Renal cortical epithelial cell (primary cell): ENCODE measurements around the gene TMPO. TPM values are rescaled to one million over a fixed set of nuclear protein-coding genes. Genes with fewer than 3 reads are reported as not detected.
"Not testable (repeated sequence)": the region's sequence is repeated elsewhere in the genome, so short reads cannot be mapped to it uniquely, and the experiment has no call there.

ENCODE experiments used
- DNase-seq: peaks from one replicate; pipeline ENCODE4 v3.0.0-alpha.2; 2011; ENCODE audit warnings: low read depth
- total RNA-seq: library from RNA; depleted of rRNA; stranded (reverse); fragments of >200 nt; gene quantifications from 2 replicates; pipeline ENCODE4 v1.2.3, GENCODE V29; 2014

Gene TMPO, protein sequence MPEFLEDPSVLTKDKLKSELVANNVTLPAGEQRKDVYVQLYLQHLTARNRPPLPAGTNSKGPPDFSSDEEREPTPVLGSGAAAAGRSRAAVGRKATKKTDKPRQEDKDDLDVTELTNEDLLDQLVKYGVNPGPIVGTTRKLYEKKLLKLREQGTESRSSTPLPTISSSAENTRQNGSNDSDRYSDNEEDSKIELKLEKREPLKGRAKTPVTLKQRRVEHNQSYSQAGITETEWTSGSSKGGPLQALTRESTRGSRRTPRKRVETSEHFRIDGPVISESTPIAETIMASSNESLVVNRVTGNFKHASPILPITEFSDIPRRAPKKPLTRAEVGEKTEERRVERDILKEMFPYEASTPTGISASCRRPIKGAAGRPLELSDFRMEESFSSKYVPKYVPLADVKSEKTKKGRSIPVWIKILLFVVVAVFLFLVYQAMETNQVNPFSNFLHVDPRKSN
- 68.8 and 156 TPM in 2 replicates for total RNA-seq

DNA sequence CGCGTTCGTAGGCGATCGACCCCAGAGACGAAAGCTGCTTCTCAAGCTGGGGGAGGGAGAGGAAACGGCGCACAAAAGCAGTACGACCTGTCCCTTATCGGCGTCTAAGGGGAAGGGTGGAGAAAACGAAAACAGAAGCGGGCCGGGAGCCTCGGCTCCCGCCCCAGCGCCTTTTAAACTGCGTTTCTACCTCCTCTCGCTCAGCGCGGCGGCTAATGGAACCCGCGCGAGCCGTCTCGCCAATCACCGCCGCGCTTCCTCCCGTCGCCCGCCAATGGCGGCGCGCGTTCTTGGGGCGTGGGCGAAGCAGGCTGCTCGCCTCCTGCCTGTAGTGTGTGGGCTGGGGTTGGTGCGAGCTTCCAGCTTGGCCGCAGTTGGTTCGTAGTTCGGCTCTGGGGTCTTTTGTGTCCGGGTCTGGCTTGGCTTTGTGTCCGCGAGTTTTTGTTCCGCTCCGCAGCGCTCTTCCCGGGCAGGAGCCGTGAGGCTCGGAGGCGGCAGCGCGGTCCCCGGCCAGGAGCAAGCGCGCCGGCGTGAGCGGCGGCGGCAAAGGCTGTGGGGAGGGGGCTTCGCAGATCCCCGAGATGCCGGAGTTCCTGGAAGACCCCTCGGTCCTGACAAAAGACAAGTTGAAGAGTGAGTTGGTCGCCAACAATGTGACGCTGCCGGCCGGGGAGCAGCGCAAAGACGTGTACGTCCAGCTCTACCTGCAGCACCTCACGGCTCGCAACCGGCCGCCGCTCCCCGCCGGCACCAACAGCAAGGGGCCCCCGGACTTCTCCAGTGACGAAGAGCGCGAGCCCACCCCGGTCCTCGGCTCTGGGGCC lies at the start of gene TMPO:
TSS of gene TMPO (plus strand) at position 304 of the 824 bp plus-strand sequence. CDS start at position 582, 278 bp downstream.
- DNase-seq = peak; percentile 75

- no peak for DNase-seq
Measured at GRCh38 chr12:98465950-98466602, 49.3 kb upstream of the TMPO start.

DNA sequence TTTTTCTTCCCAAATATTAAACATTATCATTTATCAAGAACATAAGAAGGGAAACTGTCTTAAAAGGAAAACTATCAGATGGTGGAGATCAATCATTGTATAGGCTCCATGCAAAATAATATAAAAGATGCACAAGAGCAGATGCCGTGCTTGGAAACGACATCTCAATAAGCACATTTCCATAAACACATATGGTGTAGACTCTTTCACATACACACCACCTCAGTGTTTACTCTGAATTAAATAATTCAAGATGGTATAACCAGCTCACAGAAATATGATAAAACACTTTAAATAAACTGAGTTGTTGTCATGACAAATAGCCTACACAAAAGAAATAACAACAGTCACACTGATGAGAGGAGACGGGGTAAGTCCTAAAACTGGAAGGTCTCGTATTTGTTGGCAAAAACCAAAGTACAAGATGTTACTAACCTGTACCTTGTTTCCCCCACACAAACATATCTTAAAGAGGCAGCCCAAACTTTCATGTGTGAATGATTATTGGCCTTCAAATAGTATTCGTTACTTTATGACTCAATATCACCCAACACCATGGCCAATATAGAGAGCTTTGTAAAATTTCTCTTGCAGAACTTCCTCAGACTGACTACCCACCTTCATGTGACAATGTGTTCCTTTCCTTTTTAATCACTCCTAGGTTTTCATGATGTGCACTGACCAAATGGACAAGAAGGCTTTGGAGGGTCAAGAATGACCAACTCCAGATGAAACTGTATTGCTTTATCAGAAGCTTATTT lies 48.6 kb upstream of the TMPO start:
- DNase-seq = no peak

GRCh38 chr12:98469109-98469508 lies 46.3 kb upstream of the TMPO start:
- DNase-seq = no peak

- DNase-seq = peak; percentile 47
Measured at GRCh38 chr12:98470469-98471082, 44.8 kb upstream of the TMPO start.

- no peak for DNase-seq
Measured at GRCh38 chr12:98471085-98471484, 44.3 kb upstream of the TMPO start.

GRCh38 chr12:98475565-98475908 lies 39.9 kb upstream of the TMPO start:
- no peak for DNase-seq

DNA sequence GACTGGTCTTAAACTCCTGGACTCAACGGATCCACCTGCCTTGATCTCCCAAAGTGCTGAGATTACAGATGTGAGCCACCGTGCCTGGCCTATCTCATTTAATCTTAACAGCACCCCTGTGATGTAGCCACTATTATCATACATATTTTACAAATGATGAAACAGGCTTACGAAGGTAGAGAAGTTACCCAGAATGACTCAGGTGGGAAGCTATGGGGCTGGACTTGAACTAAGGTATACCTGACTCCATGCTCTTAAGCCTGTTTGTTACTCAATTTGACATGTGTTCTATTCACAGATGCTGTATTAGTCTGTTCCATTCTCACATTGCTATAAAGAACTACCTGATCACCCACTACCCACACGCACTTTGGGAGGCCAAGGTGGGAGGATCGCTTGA lies 36.8 kb upstream of the TMPO start:
- DNase-seq = no peak

DNA sequence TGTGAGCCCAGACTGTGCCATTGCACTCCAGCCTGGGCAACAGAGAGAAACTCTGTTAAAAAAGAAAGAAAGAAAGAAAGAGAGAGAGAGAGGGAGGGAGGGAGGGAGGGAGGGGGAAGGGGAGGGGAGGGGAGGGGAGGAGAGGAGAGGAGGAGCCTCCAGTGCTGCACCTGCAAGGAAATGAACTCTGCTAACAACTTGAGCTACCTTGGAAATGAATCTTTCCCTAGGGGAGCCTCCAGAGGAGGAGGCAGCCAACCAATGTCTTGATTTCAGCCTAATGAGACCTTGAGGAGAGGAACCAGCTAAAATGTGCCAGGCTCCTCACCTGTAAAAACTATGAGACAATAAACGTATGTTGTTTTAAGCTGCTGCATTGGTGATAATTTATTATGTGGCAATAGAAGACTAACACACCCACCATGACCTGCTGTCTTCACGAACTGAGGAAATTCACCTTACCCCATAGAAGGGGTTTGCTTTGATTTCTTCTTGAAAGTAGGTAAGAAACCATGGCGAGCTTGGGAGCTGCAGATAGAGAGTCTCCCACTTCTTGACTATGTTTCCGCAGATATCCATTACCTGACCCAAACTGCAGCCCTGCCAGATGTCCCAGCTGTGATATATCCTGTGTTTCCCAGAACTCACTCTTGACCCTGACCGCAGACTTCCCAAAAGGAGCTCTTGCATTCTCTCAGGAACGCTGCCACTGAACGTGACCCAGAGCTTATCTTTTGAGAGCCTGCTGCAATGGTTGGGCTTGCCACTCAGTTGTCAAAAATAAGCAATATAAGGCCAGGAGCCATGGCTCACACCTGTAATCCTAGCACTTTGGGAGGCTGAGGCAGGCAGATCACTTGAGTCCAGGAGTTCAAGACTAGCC lies 31.5 kb upstream of the TMPO start:
- no peak for DNase-seq

- DNase-seq = no peak
Measured at GRCh38 chr12:98485792-98486340, 29.5 kb upstream of the TMPO start.

- DNase-seq = not testable (repeated sequence)
Measured at GRCh38 chr12:98488416-98488815, 27.0 kb upstream of the TMPO start.

DNA sequence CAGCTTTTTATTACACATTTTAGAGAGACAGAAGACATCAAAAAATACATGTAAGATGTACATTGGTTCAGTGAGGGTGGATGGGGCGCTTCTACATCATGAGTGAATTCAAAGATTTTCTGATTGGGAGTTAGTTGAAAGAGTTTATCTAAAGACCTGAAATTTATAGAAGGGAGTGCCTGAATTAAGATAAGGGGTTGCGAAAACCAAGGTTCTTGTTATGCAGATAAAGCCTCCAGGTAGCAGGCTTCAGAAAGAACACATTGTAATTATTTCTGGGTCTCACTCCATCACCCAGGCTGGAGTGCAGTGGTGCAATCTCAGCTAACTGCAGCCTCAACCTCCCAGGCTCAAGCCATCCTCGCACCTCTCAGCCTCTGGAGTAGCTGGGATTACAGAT lies 26.2 kb upstream of the TMPO start:
- DNase-seq = no peak

- DNase-seq = peak; percentile 86
Measured at GRCh38 chr12:98490501-98491453, 24.6 kb upstream of the TMPO start.

DNA sequence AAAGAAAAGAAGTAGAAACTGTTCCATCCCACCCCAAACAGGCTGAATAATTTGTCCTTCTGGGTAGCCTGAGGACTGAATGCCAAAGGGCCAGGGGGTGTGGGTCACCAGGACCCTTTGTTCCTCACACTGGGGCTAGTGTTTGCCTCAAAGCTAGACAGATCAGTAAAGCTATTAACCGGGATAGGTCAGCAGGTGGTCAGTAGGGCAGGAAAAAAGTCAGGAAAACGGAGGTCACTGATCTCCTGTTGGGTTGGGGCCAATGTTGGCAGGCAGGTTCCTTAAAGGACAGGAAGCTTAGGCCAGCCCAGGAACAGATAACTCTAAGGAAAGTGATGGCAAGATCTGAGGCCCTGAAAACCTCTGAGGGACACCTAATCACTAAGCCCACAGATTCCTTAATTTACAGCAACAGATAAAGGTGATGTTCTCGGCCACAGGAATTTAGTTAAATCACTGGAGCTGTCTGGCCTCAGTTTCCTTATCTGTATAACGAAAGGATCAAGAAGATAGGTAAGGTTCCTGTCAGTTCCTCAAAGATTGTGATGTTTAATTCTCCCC lies 22.7 kb upstream of the TMPO start:
- no peak for DNase-seq

GRCh38 chr12:98501266-98501629 lies 14.1 kb upstream of the TMPO start:
- DNase-seq = not testable (repeated sequence)

DNA sequence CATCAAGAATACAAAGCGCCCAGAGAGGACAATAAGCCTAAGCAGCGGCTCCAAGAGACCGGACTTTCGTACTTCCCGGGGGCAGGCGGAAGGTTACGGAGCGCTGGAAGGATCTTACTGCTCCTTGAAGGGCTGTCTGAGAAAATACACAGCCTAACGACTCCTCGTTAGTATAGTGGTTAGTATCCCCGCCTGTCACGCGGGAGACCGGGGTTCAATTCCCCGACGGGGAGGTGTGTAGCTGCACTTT lies 12.1 kb upstream of the TMPO start:
- DNase-seq = peak; percentile 86

DNA sequence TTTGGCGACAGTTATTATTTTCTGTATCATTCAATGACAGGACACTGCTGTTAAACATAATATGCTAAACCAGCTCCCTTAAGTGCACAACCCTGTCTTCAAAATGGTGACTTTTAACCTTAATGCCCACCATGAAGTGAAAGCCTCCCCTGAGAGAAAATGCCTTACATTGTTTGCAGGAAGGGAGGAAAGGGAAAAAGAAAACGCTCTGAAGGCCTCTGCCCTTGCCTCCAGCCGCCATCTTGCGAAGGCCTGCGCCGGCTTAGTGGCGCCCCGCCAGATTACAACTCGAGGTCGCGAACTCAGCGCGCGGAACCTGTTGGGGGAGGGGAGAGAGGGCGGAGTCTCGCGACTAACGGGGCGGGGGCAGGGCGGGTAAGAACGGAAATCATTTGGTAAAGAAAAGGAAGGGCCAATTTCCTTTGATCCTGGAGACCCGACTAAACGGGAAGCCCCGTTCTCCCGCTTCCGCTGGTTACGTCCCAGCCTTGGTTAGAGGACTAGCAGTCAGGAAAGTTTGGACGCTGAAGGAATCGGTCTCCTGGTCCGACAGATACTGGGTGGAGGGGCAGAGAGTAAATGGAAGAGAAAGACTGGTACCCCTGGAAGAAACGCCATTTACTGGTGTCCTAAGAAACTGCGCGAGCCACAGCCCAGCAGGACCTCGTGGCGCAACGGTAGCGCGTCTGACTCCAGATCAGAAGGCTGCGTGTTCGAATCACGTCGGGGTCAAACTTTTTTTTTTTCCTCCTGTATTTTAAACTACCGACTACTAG lies 11.6 kb upstream of the TMPO start:
- peak; percentile 78 for DNase-seq

DNA sequence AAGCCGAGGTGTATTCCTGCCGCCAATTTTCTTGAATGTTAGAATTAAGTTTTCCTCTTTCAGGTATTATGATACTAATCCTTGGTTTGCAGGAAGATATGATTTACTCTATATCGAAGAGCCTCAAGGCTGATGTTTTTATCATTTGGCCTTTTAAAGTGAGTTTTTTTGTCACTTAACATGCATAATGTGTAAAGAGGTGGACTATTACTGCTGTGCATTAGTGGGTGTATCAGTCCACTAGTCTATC lies 11.1 kb upstream of the TMPO start:
- no peak for DNase-seq
